PFSK-1 (cell line): ENCODE results near the gene AOPEP.

ENCODE experiments used
- FOXP2 ChIP-seq: optimal IDR thresholded peaks from 2 replicates; pipeline ENCODE3; 2011; ENCODE audit warnings: borderline replicate concordance, control low read depth, inconsistent platforms; ENCODE audit not compliant: insufficient read depth; ENCODE audit errors: extremely low read length, extremely low read depth
- POLR2AphosphoS5 ChIP-seq: IDR thresholded peaks from 2 replicates; pipeline ENCODE4 v1.6.1; 2012; ENCODE audit warnings: low read depth, mild to moderate bottlenecking, control low read depth, low read length, moderate library complexity
- SIN3A ChIP-seq: IDR thresholded peaks from 2 replicates; pipeline ENCODE4 v1.6.1; 2012; ENCODE audit warnings: mild to moderate bottlenecking, low read length, moderate library complexity, borderline replicate concordance; ENCODE audit not compliant: insufficient read depth
- TAF1 ChIP-seq: IDR thresholded peaks from 2 replicates; pipeline ENCODE4 v1.6.1; 2012; ENCODE audit warnings: low read length, control low read depth, borderline replicate concordance; ENCODE audit not compliant: insufficient read depth
- TF ChIP-seq, protein P1 (sequence below), 2 experiments: IDR thresholded peaks; 2 replicates each; pipeline versions ENCODE4 v1.6.1 to v1.8.0; 2011 to 2012; ENCODE audit warnings: low read depth in 2 of 2, low read length in 2 of 2, control low read depth in 1 of 2, inconsistent platforms in 1 of 2, mild to moderate bottlenecking in 1 of 2, moderate library complexity in 1 of 2; ENCODE audit not compliant: insufficient read depth in 1 of 2

The AOPEP gene

GRCh38 chr9:94974154-94974879 is 247.8 kb downstream of the AOPEP start:
- TF ChIP-seq, protein P1, sequence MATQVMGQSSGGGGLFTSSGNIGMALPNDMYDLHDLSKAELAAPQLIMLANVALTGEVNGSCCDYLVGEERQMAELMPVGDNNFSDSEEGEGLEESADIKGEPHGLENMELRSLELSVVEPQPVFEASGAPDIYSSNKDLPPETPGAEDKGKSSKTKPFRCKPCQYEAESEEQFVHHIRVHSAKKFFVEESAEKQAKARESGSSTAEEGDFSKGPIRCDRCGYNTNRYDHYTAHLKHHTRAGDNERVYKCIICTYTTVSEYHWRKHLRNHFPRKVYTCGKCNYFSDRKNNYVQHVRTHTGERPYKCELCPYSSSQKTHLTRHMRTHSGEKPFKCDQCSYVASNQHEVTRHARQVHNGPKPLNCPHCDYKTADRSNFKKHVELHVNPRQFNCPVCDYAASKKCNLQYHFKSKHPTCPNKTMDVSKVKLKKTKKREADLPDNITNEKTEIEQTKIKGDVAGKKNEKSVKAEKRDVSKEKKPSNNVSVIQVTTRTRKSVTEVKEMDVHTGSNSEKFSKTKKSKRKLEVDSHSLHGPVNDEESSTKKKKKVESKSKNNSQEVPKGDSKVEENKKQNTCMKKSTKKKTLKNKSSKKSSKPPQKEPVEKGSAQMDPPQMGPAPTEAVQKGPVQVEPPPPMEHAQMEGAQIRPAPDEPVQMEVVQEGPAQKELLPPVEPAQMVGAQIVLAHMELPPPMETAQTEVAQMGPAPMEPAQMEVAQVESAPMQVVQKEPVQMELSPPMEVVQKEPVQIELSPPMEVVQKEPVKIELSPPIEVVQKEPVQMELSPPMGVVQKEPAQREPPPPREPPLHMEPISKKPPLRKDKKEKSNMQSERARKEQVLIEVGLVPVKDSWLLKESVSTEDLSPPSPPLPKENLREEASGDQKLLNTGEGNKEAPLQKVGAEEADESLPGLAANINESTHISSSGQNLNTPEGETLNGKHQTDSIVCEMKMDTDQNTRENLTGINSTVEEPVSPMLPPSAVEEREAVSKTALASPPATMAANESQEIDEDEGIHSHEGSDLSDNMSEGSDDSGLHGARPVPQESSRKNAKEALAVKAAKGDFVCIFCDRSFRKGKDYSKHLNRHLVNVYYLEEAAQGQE (IDR thresholded peaks at IDR 0.05; ENCODE audit: insufficient read depth in 1 of 2, low read depth in 2 of 2, low read length in 2 of 2) = no peak
- TF ChIP-seq FOXP2 (no peak), POLR2AphosphoS5 (no peak), SIN3A (no peak), TAF1 (no peak)

GRCh38 chr9:94975480-94975879 is 249.0 kb downstream of the AOPEP start:
- TF ChIP-seq TAF1 = no peak
- TF ChIP-seq, protein P1 (IDR thresholded peaks at IDR 0.05; ENCODE audit: insufficient read depth in 1 of 2, low read depth in 2 of 2, low read length in 2 of 2) = no peak
- no peak for TF ChIP-seq FOXP2

DNA sequence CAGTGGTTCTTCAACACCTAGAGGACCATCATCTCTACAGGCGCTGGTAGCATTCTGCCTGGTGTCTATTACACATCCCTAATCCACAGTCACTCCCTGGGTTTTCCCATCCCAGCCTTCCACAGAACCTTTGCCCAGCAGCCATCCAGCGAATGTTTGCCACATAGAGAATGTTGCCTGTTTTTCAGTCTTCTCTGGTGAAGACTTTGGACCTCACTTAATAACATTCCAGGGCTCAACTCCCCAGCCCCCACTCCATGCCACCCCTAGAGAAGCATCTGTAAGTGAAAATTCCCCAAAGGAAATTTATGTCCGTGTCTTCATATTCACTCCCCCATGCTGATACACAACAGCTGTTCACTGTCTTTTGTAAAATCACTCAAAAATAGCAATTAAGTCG is 249.6 kb downstream of the AOPEP start:
- TF ChIP-seq SIN3A (no peak), TAF1 (no peak), FOXP2 (no peak), POLR2AphosphoS5 (no peak)
- TF ChIP-seq, protein P1 (IDR thresholded peaks at IDR 0.05; ENCODE audit: insufficient read depth in 1 of 2, low read depth in 2 of 2, low read length in 2 of 2) = no peak

GRCh38 chr9:94977416-94977815 is 250.9 kb downstream of the AOPEP start:
- TF ChIP-seq FOXP2 (no peak), POLR2AphosphoS5 (no peak), SIN3A (no peak), TAF1 (no peak)
- TF ChIP-seq, protein P1 (IDR thresholded peaks at IDR 0.05; ENCODE audit: insufficient read depth in 1 of 2, low read depth in 2 of 2, low read length in 2 of 2) = no peak

GRCh38 chr9:94979904-94980507 is 253.5 kb downstream of the AOPEP start:
- no peak for TF ChIP-seq POLR2AphosphoS5
